Measurements from ENCODE around the gene EDEM2. TPM values are rescaled to one million over a fixed set of nuclear protein-coding genes. Genes with fewer than 3 reads are reported as not detected.

EDEM2 gene
- total and polyA plus RNA-seq, 2 of the 4 experiments (the other 2 are of a cell fraction): 19.0 to 27.4 TPM

DNA sequence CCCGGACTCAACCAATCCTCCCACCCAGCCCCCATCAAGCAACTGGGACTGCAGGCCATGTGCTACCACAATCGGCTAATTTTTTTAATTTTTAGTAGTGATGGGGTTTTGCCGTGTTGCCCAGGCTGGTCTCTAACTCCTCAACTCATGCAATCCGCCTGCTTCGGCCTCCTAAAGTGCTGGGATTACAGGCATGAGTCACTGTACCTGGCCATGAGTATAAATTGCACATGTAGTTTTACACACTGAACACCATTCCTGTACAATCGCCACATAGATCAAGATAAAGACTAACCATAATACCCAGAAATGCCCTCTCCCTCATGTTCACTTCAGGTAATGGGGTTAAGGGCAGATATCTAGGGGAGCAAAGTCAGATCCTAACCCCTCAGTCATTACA is 80.9 kb downstream of the EDEM2 start:
- Histone ChIP-seq H3K27me3 (ENCODE audit: control insufficient read depth, insufficient read depth, low read length) (no peaks in the 10 kb centered on the region), H2AK5ac (ENCODE audit: low read depth, low read length) (no peak overlapping the region), H3K14ac (replicated peaks; ENCODE audit: low read depth, low read length) (no peak overlapping the region), H3K4ac (ENCODE audit: low read depth, low read length) (no peak overlapping the region), H3K4me2 (ENCODE audit: low read depth, low read length) (no peak overlapping the region), H3K79me1 (ENCODE audit: low read depth in 1 of 2, low read length in 2 of 2) (peaks cover 16 to 69% of the 10 kb centered on the region in 2 experiments), H3K9me3 (ENCODE audit: control insufficient read depth, insufficient read depth, low read length) (no peaks in the 10 kb centered on the region), H3K27ac (ENCODE audit: insufficient read depth, low read length) (no peak overlapping the region), H4K20me1 (ENCODE audit: insufficient read depth, low read length) (peaks cover 74% of the 10 kb centered on the region), H3K9ac (ENCODE audit: low read depth, low read length) (no peak overlapping the region), H2BK20ac (ENCODE audit: low read depth, low read length) (no peak overlapping the region), H3K9me1 (ENCODE audit: insufficient read depth, low read length) (peaks cover 20% of the 10 kb centered on the region), H3K18ac (ENCODE audit: low read depth, low read length) (no peak overlapping the region), H2AFZ (replicated peaks; ENCODE audit: low read length, poor library complexity) (no peak overlapping the region), H2BK15ac (ENCODE audit: low read depth, low read length) (no peak overlapping the region), H4K5ac (ENCODE audit: low read depth, low read length) (no peak overlapping the region), H3K4me3 (ENCODE audit: insufficient read depth, low read depth, low read length) (no peak overlapping the region), H2AK9ac (replicated peaks; ENCODE audit: low read depth, low read length, poor library complexity) (no peak overlapping the region), H4K91ac (ENCODE audit: insufficient read depth, low read depth, low read length) (no peak overlapping the region), H2BK5ac (ENCODE audit: low read depth, low read length, poor library complexity, severe bottlenecking) (no peak overlapping the region), H4K8ac (ENCODE audit: low read depth in 2 of 2, low read length in 2 of 2) (no peak overlapping the region), H3K4me1 (ENCODE audit: control insufficient read depth, insufficient read depth, low read length) (peaks cover 15% of the 10 kb centered on the region), H3K56ac (ENCODE audit: extremely low read depth, insufficient read depth, low read length) (no peak overlapping the region), H2BK120ac (ENCODE audit: low read depth, low read length) (no peak overlapping the region), H3K23ac (ENCODE audit: low read depth, low read length) (no peak overlapping the region), H3K36me3 (ENCODE audit: control insufficient read depth, insufficient read depth, low read length) (peaks cover 19% of the 10 kb centered on the region)
- ChIA-PET CTCF (no interaction called here), POLR2A (ENCODE audit: unreplicated experiment) (no interaction called here)
- BruUV-seq (replicated peaks): no TSS peak
- ATAC-seq (ENCODE audit: low read depth) (no peak), DNase-seq (no peak)
- in situ Hi-C loops (cut with MboI; ENCODE audit: low sequenced_read_pairs): no loop called here
- TF ChIP-seq FOS (IDR thresholded peaks at IDR 0.05; ENCODE audit: low read depth, low read length): no peak
- 90% methylated on average over 2 of the region's 6 CpGs; no CpG with 5 or more reads in 1 of the 2 experiments for WGBS, 2 experiments (ENCODE audit: extremely low coverage in 2 of 2, insufficient read length in 1 of 2)
- intact Hi-C loops (cut with micrococcal nuclease): no loop called here
- dilution Hi-C loops (cut with HindIII; ENCODE audit: low sequenced_read_pairs, unreplicated experiment): no loop called here

Small RNAs within 50 kb of the gene (microRNA-seq; reads per million reads assigned to microRNA genes)
- gene RF00275 (ENCODE audit: insufficient read depth, insufficient read length) (not detected), gene RNA5SP483 (ENCODE audit: insufficient read depth, insufficient read length) (not detected)

Small RNAs within 50 kb of the gene (small RNA-seq; reads per million reads assigned to genes)
- gene RF00275 (0 reads per million in 5 experiments), gene RNA5SP483 (0 reads per million in 5 experiments)

Other genes with a start within 250 kb of the EDEM2 start
- gene GSS, start 191.5 kb downstream of the EDEM2 start, total RNA-seq (2012; rRNA removed): 70.5 and 90.0 TPM in 2 replicates
- gene GSS, start 191.5 kb downstream of the EDEM2 start, polyA plus RNA-seq (2012; rRNA removed): 70.3 and 73.7 TPM in 2 replicates
- gene MYH7B, start 191.5 kb downstream of the EDEM2 start, total RNA-seq (2012; rRNA removed): not detected in 2 replicates
- 0.09 and 0.10 TPM in 2 replicates for gene MYH7B, start 191.5 kb downstream of the EDEM2 start, polyA plus RNA-seq (2012; rRNA removed)
- gene TRPC4AP, start 54.5 kb downstream of the EDEM2 start, total RNA-seq (2012; rRNA removed): 39.4 and 41.0 TPM in 2 replicates
- gene TRPC4AP, start 54.5 kb downstream of the EDEM2 start, polyA plus RNA-seq (2012; rRNA removed): 77.6 and 81.0 TPM in 2 replicates
- gene PROCR, start 24.7 kb upstream of the EDEM2 start, total RNA-seq (2012; rRNA removed): 25.0 and 36.4 TPM in 2 replicates
- 41.9 and 60.5 TPM in 2 replicates for gene PROCR, start 24.7 kb upstream of the EDEM2 start, polyA plus RNA-seq (2012; rRNA removed)
- gene MMP24, start 79.4 kb upstream of the EDEM2 start, total RNA-seq (2012; rRNA removed): 0.36 and 0.56 TPM in 2 replicates
- 0.79 and 0.86 TPM in 2 replicates for gene MMP24, start 79.4 kb upstream of the EDEM2 start, polyA plus RNA-seq (2012; rRNA removed)
- gene MMP24OS, start 130.8 kb upstream of the EDEM2 start, total RNA-seq (2012; rRNA removed): 5.9 and 7.2 TPM in 2 replicates
- gene MMP24OS, start 130.8 kb upstream of the EDEM2 start, polyA plus RNA-seq (2012; rRNA removed): 64.9 and 67.6 TPM in 2 replicates
- gene EIF6, start 137.4 kb upstream of the EDEM2 start, total RNA-seq (2012; rRNA removed): 215 and 227 TPM in 2 replicates
- gene EIF6, start 137.4 kb upstream of the EDEM2 start, polyA plus RNA-seq (2012; rRNA removed): 215 and 258 TPM in 2 replicates
- gene FAM83C, start 145.1 kb upstream of the EDEM2 start, total RNA-seq (2012; rRNA removed): not detected in 2 replicates
- 0.02 and 0.03 TPM in 2 replicates for gene FAM83C, start 145.1 kb upstream of the EDEM2 start, polyA plus RNA-seq (2012; rRNA removed)

All from IMR-90 (cell line).